WTC11 (cell line): ENCODE measurements around the gene XPO6. TPM values are rescaled to one million over a fixed set of nuclear protein-coding genes. Genes with fewer than 3 reads are reported as not detected.

Experiments used
- ATAC-seq: fragments of 200-7000 bp; cut with Tn5 transposase; 2 replicates; pipeline ENCODE4 v1.10.0; 2021; ENCODE audit warnings: mild to moderate bottlenecking, moderate library complexity
- CTCF ChIA-PET: fragments of 300-600 bp; sonication (Branson Sonifier 250); formaldehyde crosslinking; loops from one replicate; lab custom pipeline; 2021; ENCODE audit warnings: antibody characterized with exemption; lab: Charles Lee
- POLR2A ChIA-PET: fragments of 350-600 bp; sonication (Branson Sonifier 250); formaldehyde crosslinking; loops from one replicate; lab custom pipeline; 2021; ENCODE audit warnings: antibody characterized with exemption; lab: Charles Lee
- DNase-seq: peaks from one replicate; pipeline ENCODE4 v3.0.0; 2021; ENCODE audit warnings: low spot score
- H3K27ac Mint-ChIP-seq: 2 replicates; pipeline ENCODE4 v1.8.0; 2021; ENCODE audit warnings: mixed read lengths
- H3K27me3 Mint-ChIP-seq: 2 replicates; pipeline ENCODE4 v1.8.0; 2021; ENCODE audit warnings: low read depth, mild to moderate bottlenecking, moderate library complexity, mixed read lengths
- H3K36me3 Mint-ChIP-seq: 2 replicates; pipeline ENCODE4 v1.8.0; 2021; ENCODE audit warnings: mixed read lengths
- H3K4me1 Mint-ChIP-seq: 2 replicates; pipeline ENCODE4 v1.8.0; 2022; ENCODE audit warnings: mixed read lengths
- H3K4me3 Mint-ChIP-seq: 2 replicates; pipeline ENCODE4 v1.8.0; 2021; ENCODE audit warnings: mild to moderate bottlenecking, moderate library complexity, mixed read lengths
- H3K9me3 Mint-ChIP-seq: 2 replicates; pipeline ENCODE4 v1.8.0; 2021; ENCODE audit warnings: mixed read lengths
- AFF4 ChIP-seq: sonication (generic); formaldehyde crosslinking; IDR thresholded peaks from 2 replicates; pipeline ENCODE4 v1.8.1; 2023; ENCODE audit warnings: mild to moderate bottlenecking, missing genetic modification reagents, borderline replicate concordance
- ATF1 ChIP-seq: sonication (generic); formaldehyde crosslinking; IDR thresholded peaks from 2 replicates; pipeline ENCODE4 v1.8.1; 2023; ENCODE audit warnings: mild to moderate bottlenecking, moderate library complexity, missing genetic modification reagents
- ATF3 ChIP-seq: sonication (generic); formaldehyde crosslinking; conservative IDR thresholded peaks from 2 replicates; pipeline ENCODE4 v1.8.1; 2022; ENCODE audit warnings: mild to moderate bottlenecking, missing genetic modification reagents
- ATF6 ChIP-seq: sonication (generic); formaldehyde crosslinking; IDR thresholded peaks from 2 replicates; pipeline ENCODE4 v1.8.1; 2023; ENCODE audit warnings: mild to moderate bottlenecking, missing genetic modification reagents
- CREM ChIP-seq: sonication (generic); formaldehyde crosslinking; IDR thresholded peaks from 2 replicates; pipeline ENCODE4 v1.8.1; 2022; ENCODE audit warnings: mild to moderate bottlenecking, missing genetic modification reagents, moderate library complexity
- E2F4 ChIP-seq: sonication (generic); formaldehyde crosslinking; IDR thresholded peaks from 2 replicates; pipeline ENCODE4 v1.8.1; 2022; ENCODE audit warnings: low read depth, mild to moderate bottlenecking, moderate library complexity, missing genetic modification reagents, borderline replicate concordance
- EMX1 ChIP-seq: fragments of 250-450 bp; sonication (Bioruptor Pico); IDR thresholded peaks from 2 replicates; pipeline ENCODE4 v1.8.0; 2021; ENCODE audit warnings: mild to moderate bottlenecking
- ERG ChIP-seq: fragments of 250-450 bp; sonication (Bioruptor Pico); IDR thresholded peaks from 2 replicates; pipeline ENCODE4 v1.8.0; 2021; ENCODE audit warnings: mild to moderate bottlenecking
- FOXP4 ChIP-seq: sonication (generic); formaldehyde crosslinking; IDR thresholded peaks from 2 replicates; pipeline ENCODE4 v1.8.0; 2022; ENCODE audit warnings: mild to moderate bottlenecking, missing genetic modification reagents
- MXD4 ChIP-seq: fragments of 250-450 bp; sonication (Bioruptor Pico); IDR thresholded peaks from 2 replicates; pipeline ENCODE4 v1.8.0; 2021; ENCODE audit warnings: mild to moderate bottlenecking, moderate library complexity, borderline replicate concordance
- NFATC4 ChIP-seq: fragments of 250-450 bp; sonication (Bioruptor Pico); IDR thresholded peaks from 2 replicates; pipeline ENCODE4 v1.9.0; 2021; ENCODE audit warnings: mild to moderate bottlenecking
- OVOL2 ChIP-seq: fragments of 250-450 bp; sonication (Bioruptor Pico); IDR thresholded peaks from 2 replicates; pipeline ENCODE4 v1.9.0; 2021; ENCODE audit warnings: mild to moderate bottlenecking, borderline replicate concordance
- RELA ChIP-seq: sonication (generic); formaldehyde crosslinking; IDR thresholded peaks from 2 replicates; pipeline ENCODE4 v1.8.1; 2022; ENCODE audit warnings: missing genetic modification reagents, mild to moderate bottlenecking, borderline replicate concordance
- TCF7 ChIP-seq: sonication (generic); formaldehyde crosslinking; IDR thresholded peaks from 2 replicates; pipeline ENCODE4 v1.8.0; 2022; ENCODE audit warnings: mild to moderate bottlenecking, low read depth, missing genetic modification reagents, moderate library complexity
- USF2 ChIP-seq: sonication (generic); formaldehyde crosslinking; IDR thresholded peaks from 2 replicates; pipeline ENCODE4 v1.8.1; 2023; ENCODE audit warnings: mild to moderate bottlenecking, missing genetic modification reagents, moderate library complexity
- ZMAT4 ChIP-seq: fragments of 250-450 bp; sonication (Bioruptor Pico); IDR thresholded peaks from 2 replicates; pipeline ENCODE4 v1.9.0; 2021; ENCODE audit warnings: mild to moderate bottlenecking
- ZNF219 ChIP-seq: sonication (generic); formaldehyde crosslinking; IDR thresholded peaks from 2 replicates; pipeline ENCODE4 v1.8.0; 2023; ENCODE audit warnings: missing genetic modification reagents, mild to moderate bottlenecking, borderline replicate concordance
- ZNF423 ChIP-seq: fragments of 250-450 bp; sonication (Bioruptor Pico); IDR thresholded peaks from 2 replicates; pipeline ENCODE4 v2.1.2; 2022; ENCODE audit warnings: mild to moderate bottlenecking, moderate library complexity
- total RNA-seq: library from RNA; stranded (reverse); gene quantifications from 3 replicates; pipeline ENCODE4 v1.2.3, GENCODE V29; 2021

XPO6 gene
- total RNA-seq, 1 experiment from 2014 or later, result 160 TPM

GRCh38 chr16:28168991-28169554 is 42.7 kb downstream of the XPO6 start:
- Mint-ChIP-seq H3K27me3 (no peaks in the 10 kb centered on the region), H3K4me1 (no peaks in the 10 kb centered on the region), H3K4me3 (no peak overlapping the region), H3K27ac (no peak overlapping the region), H3K36me3 (peaks cover 47% of the 10 kb centered on the region), H3K9me3 (no peaks in the 10 kb centered on the region)
- ATAC-seq (no peak), DNase-seq (no peak)
- TF ChIP-seq ERG (CRISPR knock-in tag) (no peak), ZNF219 (CRISPR knock-in tag) (no peak)
- ChIA-PET POLR2A (no interaction called here), CTCF (no interaction called here)

- H3K27me3 Mint-ChIP-seq, result no peaks in the 10 kb centered on the region
- ATAC-seq (no peak), DNase-seq (no peak)
- TF ChIP-seq MXD4 (CRISPR knock-in tag), result no peak
- no peak for TF ChIP-seq ZMAT4 (CRISPR knock-in tag)
- TF ChIP-seq NFATC4 (CRISPR knock-in tag), result no peak
- no peak for TF ChIP-seq ATF1 (CRISPR knock-in tag)
- H3K36me3 Mint-ChIP-seq, result peaks cover 42% of the 10 kb centered on the region
- POLR2A ChIA-PET, result no interaction called here
- 0 out of 2 replicates have a peak, but pooled peaks cover 7% of the 10 kb centered on the region for H3K4me1 Mint-ChIP-seq
- no peak overlapping the region for H3K27ac Mint-ChIP-seq
- no peak overlapping the region for H3K4me3 Mint-ChIP-seq
- no peaks in the 10 kb centered on the region for H3K9me3 Mint-ChIP-seq
- CTCF ChIA-PET, result no interaction called here
Measured at GRCh38 chr16:28167730-28168129, 44.0 kb downstream of the XPO6 start.

GRCh38 chr16:28167221-28167620 is 44.5 kb downstream of the XPO6 start:
- CTCF ChIA-PET, result interaction anchor here (0.6 kb wide), 1 partner anchor 404 kb away, joined by 6 read pairs; no protein-coding TSS in a partner anchor
- no peak overlapping the region for H3K4me3 Mint-ChIP-seq
- DNase-seq, result no peak
- H3K27me3 Mint-ChIP-seq, result no peaks in the 10 kb centered on the region
- no peaks in the 10 kb centered on the region for H3K9me3 Mint-ChIP-seq
- no peak overlapping the region for H3K27ac Mint-ChIP-seq
- H3K36me3 Mint-ChIP-seq, result peaks cover 42% of the 10 kb centered on the region
- ATAC-seq, result no peak
- POLR2A ChIA-PET, result no interaction called here
- peaks cover 8% of the 10 kb centered on the region; the same call in 1 of the 2 replicates for H3K4me1 Mint-ChIP-seq
- TF ChIP-seq TCF7 (CRISPR knock-in tag), result no peak
- no peak for TF ChIP-seq ATF3
- TF ChIP-seq AFF4 (CRISPR knock-in tag), result no peak
- TF ChIP-seq RELA (CRISPR knock-in tag), result no peak
- no peak for TF ChIP-seq OVOL2 (CRISPR knock-in tag)
- TF ChIP-seq EMX1 (CRISPR knock-in tag), result no peak
- TF ChIP-seq ZNF423 (CRISPR knock-in tag), result no peak
- no peak for TF ChIP-seq USF2 (CRISPR knock-in tag)
- no peak for TF ChIP-seq ATF6 (CRISPR knock-in tag)
- TF ChIP-seq E2F4 (CRISPR knock-in tag), result no peak
- TF ChIP-seq CREM (CRISPR knock-in tag), result no peak
- no peak for TF ChIP-seq FOXP4 (CRISPR knock-in tag)
